CD4-positive, alpha-beta T cell treated with Interferon alpha-2 for 1 hour (primary cell): ENCODE data around the gene CIDEA.

Experiments used
- DNase-seq, 2 donors: peaks; one replicate each; pipeline ENCODE4 v3.0.0-alpha.2; 2020 to 2022

CIDEA gene

GRCh38 chr18:12302391-12303147 lies 48.4 kb downstream of the CIDEA start:
- no peak for DNase-seq

- DNase-seq: no peak
These were observed 50.4 kb downstream of the CIDEA start for GRCh38 chr18:12304351-12305210.

DNA sequence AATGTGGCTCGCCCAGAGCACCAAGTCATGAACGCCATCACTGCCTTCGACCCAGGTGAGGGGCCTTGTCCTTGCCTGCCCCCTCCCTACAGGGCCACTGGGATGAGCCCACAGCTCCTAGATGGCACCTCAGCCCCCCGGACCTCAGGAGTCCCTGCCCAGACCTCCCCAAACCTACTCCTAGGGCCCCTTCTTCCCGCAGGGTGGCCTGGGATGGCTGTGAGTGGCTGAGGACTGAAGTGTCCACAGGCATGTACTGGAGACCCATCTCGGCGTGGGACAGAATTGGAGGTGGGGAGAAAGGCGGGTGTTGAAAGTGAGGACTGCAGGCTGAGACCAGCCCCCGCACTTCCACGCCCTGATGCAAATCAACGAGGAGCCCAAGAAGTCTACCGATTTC lies 51.0 kb downstream of the CIDEA start:
- no peak for DNase-seq

DNA sequence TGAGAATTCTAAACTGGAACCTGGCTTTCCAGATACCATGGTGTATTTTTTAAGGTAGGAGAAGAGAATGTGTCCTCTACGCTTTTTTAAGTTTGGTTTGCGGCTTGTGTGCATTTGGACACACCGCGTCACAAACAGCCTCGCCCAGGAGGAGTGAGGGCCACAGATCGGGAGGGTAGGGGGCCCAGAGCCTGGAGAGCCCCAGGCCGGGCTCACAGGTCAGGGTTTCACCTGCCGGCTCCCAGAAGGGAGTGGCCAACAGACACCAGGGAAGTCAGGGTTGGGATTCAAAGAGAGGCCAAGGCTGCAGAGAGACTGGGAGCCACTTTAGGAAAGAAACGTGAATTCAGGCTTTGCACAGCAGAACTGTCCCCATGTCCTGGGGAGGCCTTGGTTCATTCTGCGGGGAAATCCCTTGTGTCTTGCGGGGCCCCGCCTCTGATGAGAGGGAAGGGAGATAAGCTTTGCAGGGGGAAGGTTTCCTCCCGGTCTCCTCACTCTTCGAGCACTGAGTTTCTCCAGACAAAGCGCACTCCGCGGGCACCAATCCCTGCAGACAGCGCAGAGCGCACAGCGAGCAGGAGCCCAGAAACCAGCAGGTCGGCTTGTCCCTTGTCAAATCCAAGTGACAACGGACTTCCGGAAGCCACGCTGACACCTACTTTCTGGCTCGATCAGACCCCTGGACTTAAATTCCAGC lies 51.9 kb downstream of the CIDEA start:
- DNase-seq: no peak

DNA sequence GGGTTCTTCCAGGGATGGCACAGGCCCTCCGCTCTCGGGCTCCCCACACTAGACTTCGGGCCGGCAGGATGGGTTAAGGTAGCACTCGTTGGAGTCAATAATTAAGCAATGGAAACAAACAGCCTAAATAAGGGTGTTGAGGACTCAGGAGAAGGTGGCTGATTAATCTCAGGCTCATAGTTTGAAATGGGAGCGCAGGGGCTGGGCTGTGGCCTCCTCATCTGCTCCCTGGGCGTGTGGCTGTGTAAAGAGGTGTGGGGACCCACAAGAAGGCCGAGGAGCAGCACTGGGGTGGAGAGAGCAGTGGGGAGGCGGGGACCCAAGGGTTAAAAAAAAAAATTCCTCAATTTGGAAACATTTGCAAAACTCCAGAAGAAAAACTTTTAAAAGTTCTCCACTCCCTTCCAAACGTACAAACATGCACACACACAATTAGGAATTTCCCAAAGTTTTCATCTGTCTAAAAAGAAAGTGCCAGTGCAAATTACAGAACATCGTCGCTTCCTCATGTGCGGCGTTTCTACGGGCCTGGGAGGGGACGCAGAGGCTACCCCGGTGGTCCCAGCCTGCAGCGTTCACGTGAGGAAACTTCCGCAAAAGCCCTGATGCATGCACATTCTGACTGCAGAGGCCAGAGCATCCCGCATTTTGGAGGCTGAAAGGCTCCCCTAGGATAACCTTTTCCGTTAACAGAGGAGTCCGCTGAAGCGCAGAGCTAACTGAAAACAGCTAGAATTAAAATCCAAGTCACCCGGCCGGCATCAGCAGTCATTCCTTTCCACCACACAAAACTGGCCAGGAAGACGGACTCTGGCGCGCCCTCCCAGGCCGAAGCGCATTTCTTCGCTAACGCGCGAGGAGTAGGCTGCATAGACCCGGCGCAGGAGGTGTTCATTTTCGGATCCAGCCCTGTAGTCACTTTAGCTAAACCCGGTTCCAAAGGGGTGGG lies 52.9 kb downstream of the CIDEA start:
- DNase-seq: peak in 1 of 2 donors; percentile 19

- peak in 1 of 2 donors; percentile 24 for DNase-seq
These were observed 53.7 kb downstream of the CIDEA start, which contains the start of gene TUBB6 for GRCh38 chr18:12307701-12308385. TUBB6 (plus strand) TSS chr18:12308241; CDS start chr18:12308293, 52 bp downstream.

- peak; percentile 7 to 63 for DNase-seq
These were observed 54.4 kb downstream of the CIDEA start for GRCh38 chr18:12308386-12309100.

- DNase-seq: no peak
These were observed 55.6 kb downstream of the CIDEA start for GRCh38 chr18:12309683-12310198.

DNA sequence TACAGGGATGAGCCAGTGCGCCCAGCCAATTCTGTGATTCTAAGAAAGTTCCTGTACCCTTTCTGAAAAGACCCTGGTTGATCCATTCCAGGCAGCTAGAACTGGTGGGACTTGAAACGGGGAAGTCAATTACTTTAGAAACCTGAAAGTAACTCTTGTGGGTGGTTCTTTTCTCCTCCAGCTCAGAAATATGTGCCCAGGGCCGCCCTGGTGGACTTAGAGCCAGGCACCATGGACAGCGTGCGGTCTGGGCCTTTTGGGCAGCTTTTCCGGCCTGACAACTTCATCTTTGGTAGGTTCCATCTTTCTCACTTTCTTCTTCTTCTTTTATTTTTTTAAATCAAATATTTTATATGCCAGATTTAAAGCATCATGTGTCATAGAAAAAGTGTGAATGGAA lies 56.6 kb downstream of the CIDEA start:
- no peak for DNase-seq

DNA sequence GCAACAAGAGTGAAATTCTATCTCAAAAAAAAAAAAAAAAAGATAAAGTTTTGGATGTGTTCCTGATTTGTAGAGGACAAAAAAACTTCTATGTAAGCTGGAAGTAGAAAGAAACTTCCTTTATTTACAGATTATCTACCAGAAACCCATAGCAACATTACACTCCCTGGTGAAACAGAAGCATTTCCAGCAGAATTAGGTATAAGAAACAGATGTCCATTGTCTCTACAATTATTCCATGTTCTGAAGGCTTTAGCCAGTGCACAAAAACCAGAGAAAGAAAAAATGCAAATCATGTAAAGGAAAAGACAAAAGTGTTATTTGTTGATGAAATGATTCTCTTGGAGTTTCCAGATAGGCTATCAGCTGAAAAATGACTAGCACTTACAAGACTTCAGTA lies 58.8 kb downstream of the CIDEA start:
- no peak for DNase-seq

- DNase-seq: no peak
These were observed 59.5 kb downstream of the CIDEA start for GRCh38 chr18:12313530-12314245.

GRCh38 chr18:12314591-12315305 lies 60.6 kb downstream of the CIDEA start:
- DNase-seq: no peak

DNA sequence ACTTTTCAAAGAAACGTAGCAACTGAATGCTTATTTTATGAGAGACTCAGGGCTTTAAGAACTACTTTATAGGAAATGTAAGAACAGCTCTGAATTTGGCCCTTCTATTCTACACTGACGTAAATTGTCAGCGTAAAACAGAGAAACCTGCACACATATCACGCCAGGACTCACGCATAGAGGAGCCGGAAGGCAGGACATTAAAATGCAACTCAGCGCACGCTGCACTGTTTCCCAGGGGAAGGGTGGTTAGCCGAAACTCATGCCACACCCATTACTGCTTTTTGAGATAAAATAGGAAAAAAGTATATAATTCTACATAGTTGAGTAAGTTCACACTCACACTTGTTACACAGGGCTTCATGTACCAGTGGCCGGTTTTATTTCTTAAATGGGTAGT lies 61.3 kb downstream of the CIDEA start:
- no peak for DNase-seq

GRCh38 chr18:12315911-12316310 lies 61.8 kb downstream of the CIDEA start:
- DNase-seq: no peak

GRCh38 chr18:12317664-12318333 lies 63.6 kb downstream of the CIDEA start:
- no peak for DNase-seq

DNA sequence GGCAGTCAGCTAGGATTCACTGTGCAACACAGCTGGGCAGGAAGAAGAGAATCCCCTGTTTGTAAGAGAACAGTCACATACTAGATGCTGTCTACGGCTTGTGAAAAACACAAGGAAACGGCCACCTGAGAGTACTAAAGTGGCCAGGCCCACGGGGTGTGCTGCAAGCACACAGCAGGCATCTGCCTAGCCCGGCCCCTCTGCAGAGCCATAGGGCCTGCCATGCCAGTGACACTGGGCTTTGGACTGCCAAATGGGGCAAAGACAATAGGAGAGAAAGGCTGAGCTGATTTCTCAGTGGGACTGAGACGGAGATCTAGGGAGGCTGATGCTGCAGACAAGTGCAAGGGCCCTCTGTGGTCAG lies 64.2 kb downstream of the CIDEA start:
- no peak for DNase-seq

DNA sequence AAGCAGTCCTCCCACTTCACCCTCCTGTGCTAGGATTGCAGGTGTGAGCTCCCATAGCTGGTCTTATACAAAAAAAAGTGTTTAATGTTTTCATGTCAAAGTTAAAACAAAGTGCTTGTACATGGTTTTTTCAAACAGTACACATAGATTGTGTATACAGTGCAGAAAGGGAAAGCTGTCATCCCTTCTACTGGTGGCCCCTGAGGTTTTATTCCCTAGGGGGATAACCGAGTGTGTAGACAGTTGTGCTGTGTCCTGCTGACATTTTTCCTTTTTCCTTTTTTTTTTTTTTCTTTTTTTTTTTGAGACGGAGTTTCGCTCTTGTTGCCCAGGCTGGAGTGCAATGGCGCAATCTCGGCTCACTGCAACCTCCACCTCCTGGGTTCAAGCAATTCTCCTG lies 64.7 kb downstream of the CIDEA start:
- no peak for DNase-seq

GRCh38 chr18:12321333-12321732 lies 67.2 kb downstream of the CIDEA start:
- no peak for DNase-seq
